SK-N-SH (cell line): ENCODE results near the gene GAS6. TPM values are rescaled to one million over a fixed set of nuclear protein-coding genes. Genes with fewer than 3 reads are reported as not detected.

Source experiments
- CTCF ChIA-PET: fragments of 300-600, 350-600 bp; formaldehyde crosslinking; extraction: SDS; loops from one replicate; lab custom pipeline; 2021; lab: Yijun Ruan, JAX
- POLR2A ChIA-PET: fragments of 350-600 bp; sonication (Branson Sonifier 250); formaldehyde crosslinking; extraction: SDS; loops from one replicate; lab custom pipeline; 2020; ENCODE audit warnings: antibody characterized with exemption, inconsistent platforms; lab: Yijun Ruan, JAX
- DNase-seq: peaks from one replicate; pipeline ENCODE4 v3.0.0; 2012
- H2AFZ ChIP-seq: fragments of 200-600 bp; sonication (generic); 2 replicates; pipeline ENCODE4 v1.8.1; 2016; ENCODE audit warnings: antibody characterized with exemption, mild to moderate bottlenecking, low read depth
- H3F3A ChIP-seq: fragments of 200-600 bp; sonication (generic); replicated peaks from 2 replicates; pipeline ENCODE3; 2016; ENCODE audit warnings: antibody characterized with exemption, mild to moderate bottlenecking; ENCODE audit not compliant: insufficient read depth
- H3K27ac ChIP-seq, 2 experiments: fragments of 200-500 bp in 1 of 2; fragments of 200-600 bp in 1 of 2; sonication (Bioruptor generic) in 1 of 2; sonication (generic), shearing (Covaris generic) in 1 of 2; 2 replicates each; pipeline versions ENCODE4 v1.5.1 to v1.6.1; 2014 to 2016; ENCODE audit warnings: low read depth in 2 of 2, inconsistent platforms in 1 of 2, low read length in 1 of 2, mild to moderate bottlenecking in 1 of 2, mixed read lengths in 1 of 2
- H3K27me3 ChIP-seq: fragments of 200-600 bp; sonication (generic), shearing (Covaris generic); 2 replicates; pipeline ENCODE4 v1.6.1; 2016; ENCODE audit warnings: mixed run types; ENCODE audit not compliant: insufficient read depth
- H3K36me3 ChIP-seq, 2 experiments: fragments of 200-500 bp in 1 of 2; fragments of 200-600 bp in 1 of 2; sonication (Bioruptor generic) in 1 of 2; sonication (generic) in 1 of 2; replicated peaks in 1 of 2; 2 replicates each; pipeline versions ENCODE3 to v1.5.1; 2014 to 2016; ENCODE audit warnings: low read length in 1 of 2, mild to moderate bottlenecking in 1 of 2; ENCODE audit not compliant: insufficient read depth in 2 of 2, control insufficient read depth in 1 of 2
- H3K4me1 ChIP-seq, 2 experiments: fragments of 200-500 bp in 1 of 2; fragments of 200-600 bp in 1 of 2; sonication (Bioruptor generic) in 1 of 2; sonication (generic), shearing (Covaris generic) in 1 of 2; 2 replicates each; pipeline versions ENCODE4 v1.5.1 to v1.6.1; 2014 to 2016; ENCODE audit warnings: low read depth in 1 of 2, low read length in 1 of 2, mixed run types in 1 of 2; ENCODE audit not compliant: insufficient read depth in 2 of 2, control insufficient read depth in 1 of 2
- H3K4me2 ChIP-seq: fragments of 200-600 bp; sonication (generic), shearing (Covaris generic); 2 replicates; pipeline ENCODE4 v1.6.1; 2017; ENCODE audit warnings: mixed run types
- H3K4me3 ChIP-seq, 2 experiments: fragments of 200-500 bp in 1 of 2; fragments of 200-600 bp in 1 of 2; sonication (Bioruptor generic) in 1 of 2; sonication (generic), shearing (Covaris generic) in 1 of 2; 2 replicates each; pipeline versions ENCODE4 v1.5.1 to v1.8.1; 2014 to 2016; ENCODE audit warnings: low read depth in 2 of 2, inconsistent platforms in 1 of 2, low read length in 1 of 2, mild to moderate bottlenecking in 1 of 2, mixed read lengths in 1 of 2, moderate library complexity in 1 of 2
- H3K79me2 ChIP-seq: fragments of 200-600 bp; sonication (generic); 2 replicates; pipeline ENCODE4 v1.8.1; 2017; ENCODE audit warnings: mild to moderate bottlenecking; ENCODE audit not compliant: insufficient read depth
- H3K9ac ChIP-seq: fragments of 200-600 bp; sonication (generic); 2 replicates; pipeline ENCODE4 v1.6.1; 2017; ENCODE audit warnings: mixed run types
- H3K9me2 ChIP-seq: fragments of 200-600 bp; sonication (generic); 2 replicates; pipeline ENCODE4 v1.6.1; 2017; ENCODE audit warnings: mixed run types
- H3K9me3 ChIP-seq: fragments of 200-600 bp; sonication (generic); 2 replicates; pipeline ENCODE4 v1.6.1; 2017; ENCODE audit warnings: mixed run types, mild to moderate bottlenecking, moderate library complexity
- H4K20me1 ChIP-seq: fragments of 200-600 bp; sonication (generic); 2 replicates; pipeline ENCODE4 v1.6.1; 2017; ENCODE audit warnings: mild to moderate bottlenecking, mixed run types; ENCODE audit not compliant: insufficient read depth
- ELF1 ChIP-seq: IDR thresholded peaks from 2 replicates; pipeline ENCODE4 v1.4.0; 2012
- EP300 ChIP-seq, 2 experiments: IDR thresholded peaks; 2 replicates each; pipeline versions ENCODE4 v1.4.0 to v1.6.1; 2012; ENCODE audit warnings: borderline replicate concordance in 1 of 2, low read depth in 1 of 2, low read length in 1 of 2
- FOSL2 ChIP-seq: IDR thresholded peaks from 2 replicates; pipeline ENCODE4 v1.4.0; 2012; ENCODE audit warnings: low read depth, mild to moderate bottlenecking, moderate library complexity, borderline replicate concordance
- FOXM1 ChIP-seq: IDR thresholded peaks from 2 replicates; pipeline ENCODE4 v1.4.0; 2012; ENCODE audit warnings: low read depth, mild to moderate bottlenecking
- GABPA ChIP-seq: IDR thresholded peaks from 2 replicates; pipeline ENCODE4 v1.4.0; 2012; ENCODE audit warnings: low read depth, mild to moderate bottlenecking
- GATA2 ChIP-seq: sonication (generic); formaldehyde crosslinking; IDR thresholded peaks from 2 replicates; pipeline ENCODE4 v1.5.0; 2020; ENCODE audit warnings: mild to moderate bottlenecking, missing genetic modification reagents
- MEF2A ChIP-seq: IDR thresholded peaks from 2 replicates; pipeline ENCODE4 v1.4.0; 2012; ENCODE audit warnings: low read depth, borderline replicate concordance
- NRF1 ChIP-seq: IDR thresholded peaks from 2 replicates; pipeline ENCODE4 v1.6.1; 2012; ENCODE audit warnings: low read depth, mild to moderate bottlenecking, low read length
- POLR2AphosphoS5 ChIP-seq: IDR thresholded peaks from 2 replicates; pipeline ENCODE4 v1.6.1; 2012; ENCODE audit warnings: low read depth, low read length
- RAD21 ChIP-seq: IDR thresholded peaks from 2 replicates; pipeline ENCODE4 v1.6.1; 2012; ENCODE audit warnings: mild to moderate bottlenecking, low read length
- RFX5 ChIP-seq: IDR thresholded peaks from 2 replicates; pipeline ENCODE4 v1.6.1; 2012; ENCODE audit warnings: mild to moderate bottlenecking, improper control_type of control experiment, low read length
- RXRA ChIP-seq: IDR thresholded peaks from 2 replicates; pipeline ENCODE4 v1.4.0; 2012; ENCODE audit warnings: low read depth, mild to moderate bottlenecking, borderline replicate concordance
- SIN3A ChIP-seq: IDR thresholded peaks from 2 replicates; pipeline ENCODE4 v1.6.1; 2012; ENCODE audit warnings: low read depth, mild to moderate bottlenecking, low read length, moderate library complexity, borderline replicate concordance
- SMC3 ChIP-seq: IDR thresholded peaks from 2 replicates; pipeline ENCODE4 v1.6.1; 2012; ENCODE audit warnings: low read depth, low read length, improper control_type of control experiment
- TCF12 ChIP-seq: IDR thresholded peaks from 2 replicates; pipeline ENCODE4 v1.4.0; 2012
- TEAD4 ChIP-seq: IDR thresholded peaks from 2 replicates; pipeline ENCODE4 v1.4.0; 2012; ENCODE audit warnings: mild to moderate bottlenecking, borderline replicate concordance; ENCODE audit not compliant: insufficient read depth
- WGBS: methylation state at CpG from one replicate; pipeline ENCODE4 v1.1.6; 2017; ENCODE audit warnings: low lambda C conversion rate; 5-methylcytosine and 5-hydroxymethylcytosine counted together
- polyA plus RNA-seq, 3 experiments: library from polyadenylated mRNA; depleted of rRNA; stranded (reverse); fragments of >200 nt; gene quantifications; 2 replicates each; pipeline ENCODE4 v1.2.3, GENCODE V29; 2012
- TF ChIP-seq, protein P1 (sequence below): IDR thresholded peaks from 2 replicates; pipeline ENCODE4 v1.6.1; 2012; ENCODE audit warnings: mild to moderate bottlenecking, low read depth, low read length, moderate library complexity
- TF ChIP-seq, protein P2 (sequence below): IDR thresholded peaks from 2 replicates; pipeline ENCODE4; 2012
- TF ChIP-seq, protein P3 (sequence below): fragments of 150-350 bp; IDR thresholded peaks from 2 replicates; pipeline ENCODE4 v1.6.1; 2016; ENCODE audit warnings: mild to moderate bottlenecking, low read depth, low read length
- TF ChIP-seq, protein P4 (sequence below): IDR thresholded peaks from 2 replicates; pipeline ENCODE4 v1.4.0; 2012; ENCODE audit warnings: low read depth, borderline replicate concordance

The GAS6 gene
- polyA plus RNA-seq, 1 of the 3 experiments (the other 2 are of a cell fraction) = 380 TPM

GRCh38 chr13:113865427-113865826, 1.6 kb upstream of the GAS6 start:
- peaks cover 56% of the 10 kb centered on the region for H3K79me2 ChIP-seq

More at GRCh38 chr13:113865427-113865826, 1.6 kb upstream of the GAS6 start:
- no peaks in the 10 kb centered on the region for H3K27me3 ChIP-seq
- 99% methylated on average over 4 of the region's 4 CpGs for WGBS
- H3K4me3 ChIP-seq = no peak overlapping the region
- peaks cover 10% of the 10 kb centered on the region; the same call in 1 of the 2 replicates for H4K20me1 ChIP-seq
- peaks cover 0 to 29% of the 10 kb centered on the region in 2 experiments; a peak in 1 of 4 replicates for H3K4me1 ChIP-seq
- ChIA-PET POLR2A (interaction anchor here (1.2 kb wide), 1 partner anchor 28 kb away, joined by 3 read pairs; no protein-coding TSS in a partner anchor), CTCF (interaction anchor here (1.0 to 1.4 kb wide), 2 partner anchors 61 to 279 kb away, joined by 3 read pairs; no protein-coding TSS in a partner anchor)
- H2AFZ ChIP-seq = no peak overlapping the region
- no peak for DNase-seq
- no peaks in the 10 kb centered on the region for H3K36me3 ChIP-seq
- peaks cover 1% of the 10 kb centered on the region for H3F3A ChIP-seq
- no peaks in the 10 kb centered on the region for H3K9me2 ChIP-seq
- TF ChIP-seq, protein P1, sequence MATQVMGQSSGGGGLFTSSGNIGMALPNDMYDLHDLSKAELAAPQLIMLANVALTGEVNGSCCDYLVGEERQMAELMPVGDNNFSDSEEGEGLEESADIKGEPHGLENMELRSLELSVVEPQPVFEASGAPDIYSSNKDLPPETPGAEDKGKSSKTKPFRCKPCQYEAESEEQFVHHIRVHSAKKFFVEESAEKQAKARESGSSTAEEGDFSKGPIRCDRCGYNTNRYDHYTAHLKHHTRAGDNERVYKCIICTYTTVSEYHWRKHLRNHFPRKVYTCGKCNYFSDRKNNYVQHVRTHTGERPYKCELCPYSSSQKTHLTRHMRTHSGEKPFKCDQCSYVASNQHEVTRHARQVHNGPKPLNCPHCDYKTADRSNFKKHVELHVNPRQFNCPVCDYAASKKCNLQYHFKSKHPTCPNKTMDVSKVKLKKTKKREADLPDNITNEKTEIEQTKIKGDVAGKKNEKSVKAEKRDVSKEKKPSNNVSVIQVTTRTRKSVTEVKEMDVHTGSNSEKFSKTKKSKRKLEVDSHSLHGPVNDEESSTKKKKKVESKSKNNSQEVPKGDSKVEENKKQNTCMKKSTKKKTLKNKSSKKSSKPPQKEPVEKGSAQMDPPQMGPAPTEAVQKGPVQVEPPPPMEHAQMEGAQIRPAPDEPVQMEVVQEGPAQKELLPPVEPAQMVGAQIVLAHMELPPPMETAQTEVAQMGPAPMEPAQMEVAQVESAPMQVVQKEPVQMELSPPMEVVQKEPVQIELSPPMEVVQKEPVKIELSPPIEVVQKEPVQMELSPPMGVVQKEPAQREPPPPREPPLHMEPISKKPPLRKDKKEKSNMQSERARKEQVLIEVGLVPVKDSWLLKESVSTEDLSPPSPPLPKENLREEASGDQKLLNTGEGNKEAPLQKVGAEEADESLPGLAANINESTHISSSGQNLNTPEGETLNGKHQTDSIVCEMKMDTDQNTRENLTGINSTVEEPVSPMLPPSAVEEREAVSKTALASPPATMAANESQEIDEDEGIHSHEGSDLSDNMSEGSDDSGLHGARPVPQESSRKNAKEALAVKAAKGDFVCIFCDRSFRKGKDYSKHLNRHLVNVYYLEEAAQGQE = no peak
- no peak for TF ChIP-seq TEAD4
- TF ChIP-seq NRF1 = no peak
- no peak for TF ChIP-seq POLR2AphosphoS5
- TF ChIP-seq RXRA = no peak
- no peak for TF ChIP-seq RAD21
- TF ChIP-seq FOSL2 = no peak
- no peak for TF ChIP-seq SIN3A
- no peak for TF ChIP-seq MEF2A
- TF ChIP-seq, protein P2, sequence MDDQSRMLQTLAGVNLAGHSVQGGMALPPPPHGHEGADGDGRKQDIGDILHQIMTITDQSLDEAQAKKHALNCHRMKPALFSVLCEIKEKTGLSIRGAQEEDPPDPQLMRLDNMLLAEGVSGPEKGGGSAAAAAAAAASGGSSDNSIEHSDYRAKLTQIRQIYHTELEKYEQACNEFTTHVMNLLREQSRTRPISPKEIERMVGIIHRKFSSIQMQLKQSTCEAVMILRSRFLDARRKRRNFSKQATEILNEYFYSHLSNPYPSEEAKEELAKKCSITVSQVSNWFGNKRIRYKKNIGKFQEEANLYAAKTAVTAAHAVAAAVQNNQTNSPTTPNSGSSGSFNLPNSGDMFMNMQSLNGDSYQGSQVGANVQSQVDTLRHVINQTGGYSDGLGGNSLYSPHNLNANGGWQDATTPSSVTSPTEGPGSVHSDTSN = no peak
- TF ChIP-seq ELF1 = no peak
- TF ChIP-seq, protein P3, sequence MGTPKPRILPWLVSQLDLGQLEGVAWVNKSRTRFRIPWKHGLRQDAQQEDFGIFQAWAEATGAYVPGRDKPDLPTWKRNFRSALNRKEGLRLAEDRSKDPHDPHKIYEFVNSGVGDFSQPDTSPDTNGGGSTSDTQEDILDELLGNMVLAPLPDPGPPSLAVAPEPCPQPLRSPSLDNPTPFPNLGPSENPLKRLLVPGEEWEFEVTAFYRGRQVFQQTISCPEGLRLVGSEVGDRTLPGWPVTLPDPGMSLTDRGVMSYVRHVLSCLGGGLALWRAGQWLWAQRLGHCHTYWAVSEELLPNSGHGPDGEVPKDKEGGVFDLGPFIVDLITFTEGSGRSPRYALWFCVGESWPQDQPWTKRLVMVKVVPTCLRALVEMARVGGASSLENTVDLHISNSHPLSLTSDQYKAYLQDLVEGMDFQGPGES = no peak
- TF ChIP-seq, protein P4, sequence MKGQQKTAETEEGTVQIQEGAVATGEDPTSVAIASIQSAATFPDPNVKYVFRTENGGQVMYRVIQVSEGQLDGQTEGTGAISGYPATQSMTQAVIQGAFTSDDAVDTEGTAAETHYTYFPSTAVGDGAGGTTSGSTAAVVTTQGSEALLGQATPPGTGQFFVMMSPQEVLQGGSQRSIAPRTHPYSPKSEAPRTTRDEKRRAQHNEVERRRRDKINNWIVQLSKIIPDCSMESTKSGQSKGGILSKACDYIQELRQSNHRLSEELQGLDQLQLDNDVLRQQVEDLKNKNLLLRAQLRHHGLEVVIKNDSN = no peak
- no peak for TF ChIP-seq GABPA
- no peak for TF ChIP-seq EP300 (IDR thresholded peaks at IDR 0.05; ENCODE audit: borderline replicate concordance in 1 of 2, low read depth in 1 of 2, low read length in 1 of 2)
- TF ChIP-seq RFX5 = no peak
- no peak for TF ChIP-seq FOXM1
- TF ChIP-seq SMC3 = no peak
- TF ChIP-seq GATA2 = no peak
- no peak for TF ChIP-seq TCF12
- no peak overlapping the region for H3K9ac ChIP-seq
- no peak overlapping the region for H3K4me2 ChIP-seq
- H3K9me3 ChIP-seq = no peaks in the 10 kb centered on the region
- no peak overlapping the region for H3K27ac ChIP-seq
